Measurements from ENCODE around the gene TBL3.

Gene TBL3

DNA sequence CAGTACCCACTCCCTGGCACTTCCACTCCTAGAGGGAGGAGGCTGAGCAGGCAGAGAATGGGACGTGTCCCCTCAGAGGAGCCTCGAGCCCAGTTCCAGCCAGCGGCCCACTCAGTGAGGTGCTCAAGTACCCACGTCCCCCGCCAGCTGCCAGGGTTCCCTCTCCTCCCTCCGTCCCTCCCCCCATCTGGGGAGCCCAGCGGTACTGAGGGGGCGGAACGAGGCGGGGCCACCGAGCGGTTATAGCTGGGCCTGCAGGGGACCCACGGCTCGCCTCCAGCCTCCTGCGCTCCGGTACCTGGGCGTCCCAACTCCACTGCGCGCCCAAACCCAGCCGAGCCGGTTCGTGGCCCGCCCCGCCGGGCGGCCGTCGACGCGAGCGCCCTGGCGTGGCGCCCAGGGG lies 47.7 kb downstream of the TBL3 start, which contains the start of gene NPW:
Gene NPW (plus strand): TSS at position 268 of the 403 bp plus-strand sequence.
- DNase-seq (ENCODE audit: low spot score): no peak

GRCh38 chr16:2019921-2020831 lies 48.3 kb downstream of the TBL3 start:
- DNase-seq (ENCODE audit: low spot score): no peak

DNA sequence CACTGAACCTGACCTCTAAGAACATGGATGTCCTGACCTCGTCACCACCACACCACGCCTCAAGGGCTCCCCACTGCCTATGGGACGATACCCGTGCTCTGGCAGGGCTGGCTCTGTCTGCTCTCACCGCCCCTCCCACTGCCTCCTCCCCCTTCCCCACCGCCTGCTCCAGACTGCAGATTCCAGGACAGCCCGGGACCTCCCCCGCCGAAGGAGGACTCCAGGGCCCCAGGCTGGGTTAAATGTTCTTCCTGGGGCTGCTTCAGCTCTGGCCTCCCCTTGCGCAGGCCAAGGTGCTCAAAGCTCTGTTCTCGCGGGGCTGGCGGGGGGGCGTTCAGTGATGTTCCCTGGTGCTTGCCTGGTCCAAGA lies 50.9 kb downstream of the TBL3 start:
- DNase-seq (ENCODE audit: low spot score): no peak

GRCh38 chr16:2023092-2024031 lies 51.5 kb downstream of the TBL3 start:
- peak; percentile 89 for DNase-seq (ENCODE audit: low spot score)

- DNase-seq (ENCODE audit: low spot score): no peak
These were observed 52.2 kb downstream of the TBL3 start for GRCh38 chr16:2024032-2024420.

DNA sequence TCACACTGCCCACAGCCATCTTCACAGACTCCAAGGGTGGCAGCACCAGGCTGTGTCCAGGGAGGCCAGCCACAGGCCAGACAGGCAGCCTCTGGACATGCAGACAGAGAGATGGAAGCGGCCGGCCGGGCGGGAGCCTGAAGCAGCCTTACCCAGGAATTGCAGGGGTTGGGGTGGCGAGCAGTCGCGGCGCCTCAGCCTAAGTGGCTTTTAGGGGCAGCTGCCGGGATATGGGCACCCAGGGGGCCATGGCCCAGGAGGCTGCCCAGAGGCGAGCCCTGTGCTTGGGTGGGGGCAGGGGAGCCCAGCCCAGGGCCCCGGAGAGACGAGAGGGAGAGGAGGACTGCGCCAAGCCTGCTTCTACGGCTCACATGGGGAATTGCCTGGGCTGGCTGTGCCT lies 53.4 kb downstream of the TBL3 start:
- DNase-seq (ENCODE audit: low spot score): no peak

GRCh38 chr16:2025878-2026460 lies 54.1 kb downstream of the TBL3 start:
- DNase-seq (ENCODE audit: low spot score): no peak

DNA sequence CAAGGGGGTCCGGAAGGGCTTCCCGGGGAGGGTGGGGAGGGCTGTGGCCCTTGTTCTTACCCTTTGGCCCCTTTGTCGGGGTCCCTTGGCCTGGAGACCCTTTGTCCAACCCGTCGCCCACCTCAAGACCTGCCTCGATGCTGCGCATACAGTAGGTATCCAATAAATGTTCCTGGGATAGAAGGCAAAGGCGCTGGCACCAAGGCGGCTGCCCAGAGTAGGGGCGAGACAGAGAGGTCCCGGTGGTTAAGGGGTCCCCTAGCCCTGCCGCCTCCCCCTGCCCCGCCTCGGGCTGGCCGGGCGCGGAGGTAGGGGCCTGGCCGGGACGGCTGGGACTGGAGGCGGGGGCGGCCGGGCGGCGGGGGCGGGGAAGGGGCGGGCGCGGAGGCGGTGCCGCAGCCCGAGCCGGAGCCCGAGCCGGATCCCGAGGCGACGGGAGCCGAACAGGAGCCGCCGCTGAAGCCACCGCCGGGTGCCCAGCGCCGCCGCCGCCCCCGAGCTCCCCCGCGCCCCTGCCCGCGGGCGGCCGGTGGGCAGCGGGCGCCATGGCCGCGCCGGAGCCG lies 54.7 kb downstream of the TBL3 start, which contains the start of gene NHERF2:
Gene NHERF2 (plus strand): TSS at position 442 of the 563 bp plus-strand sequence. CDS start 104 bp downstream, at position 546.
- DNase-seq (ENCODE audit: low spot score): no peak

- peak; percentile 65 for DNase-seq (ENCODE audit: low spot score)
These were observed 55.5 kb downstream of the TBL3 start for GRCh38 chr16:2027024-2028010.

- no peak for DNase-seq (ENCODE audit: low spot score)
These were observed 56.3 kb downstream of the TBL3 start for GRCh38 chr16:2028146-2028545.

DNA sequence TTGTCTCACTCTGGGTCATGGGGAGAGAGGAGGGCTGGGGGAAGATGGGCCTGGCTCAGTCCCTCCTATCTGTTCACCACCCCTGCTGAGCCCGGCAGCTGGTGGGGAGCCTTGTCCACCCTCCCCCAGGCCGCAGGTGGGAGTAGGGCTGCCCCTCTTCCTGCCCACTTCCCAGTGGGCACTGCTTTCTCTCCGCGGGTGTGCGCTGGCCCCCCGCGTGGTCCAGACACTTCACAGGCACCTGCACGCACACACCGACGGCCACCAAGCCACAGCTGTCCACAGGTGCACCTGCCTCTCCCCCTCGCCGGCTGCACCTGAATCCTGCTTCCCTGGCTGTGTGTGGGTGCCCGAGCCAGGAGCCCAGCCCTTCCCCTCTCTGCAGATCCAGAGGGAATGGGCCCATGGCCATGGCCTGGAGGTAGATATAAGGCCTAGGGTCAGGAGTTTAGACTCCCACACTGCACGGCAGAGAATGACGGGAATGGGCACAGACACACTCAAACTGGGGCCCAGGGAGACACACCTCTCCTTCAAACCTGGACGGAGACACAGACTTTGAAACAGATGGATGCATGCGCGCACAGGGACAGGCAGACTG lies 56.9 kb downstream of the TBL3 start:
- no peak for DNase-seq (ENCODE audit: low spot score)

GRCh38 chr16:2029350-2029749 lies 57.5 kb downstream of the TBL3 start:
- DNase-seq (ENCODE audit: low spot score): no peak

- no peak for DNase-seq (ENCODE audit: low spot score)
These were observed 58.2 kb downstream of the TBL3 start for GRCh38 chr16:2030036-2030435.

DNA sequence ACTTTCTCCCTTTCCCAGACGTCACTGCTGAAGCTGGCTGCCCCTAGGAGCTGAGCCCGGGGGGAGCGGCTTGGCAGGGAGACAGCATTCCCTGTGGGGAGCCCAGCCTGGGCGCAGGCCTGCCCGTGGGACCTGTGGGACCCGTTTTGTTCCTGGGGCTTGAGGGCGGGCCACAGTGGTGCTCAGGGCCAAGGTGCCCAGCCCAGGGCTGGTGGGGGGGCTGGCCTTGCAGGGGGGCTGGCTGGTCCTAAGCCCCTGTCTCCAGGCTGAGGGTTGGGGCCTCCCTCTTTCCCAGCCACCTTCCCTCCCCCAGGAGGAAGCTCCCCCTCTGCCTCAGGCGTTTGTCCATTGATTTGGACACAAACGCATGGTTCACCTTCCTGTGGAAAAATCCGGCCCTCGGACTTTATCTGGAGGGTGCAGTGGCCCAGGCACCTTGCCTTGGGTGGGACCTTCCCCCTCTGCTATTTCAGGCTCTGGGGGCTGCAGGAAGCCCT lies 59.3 kb downstream of the TBL3 start:
- DNase-seq (ENCODE audit: low spot score): no peak
